GM18909 (cell line): ENCODE data around the gene ADRB2.
A peak's percentile ranks its signal among the peaks of the same experiment; 100 is the strongest.
"Not testable (repeated sequence)": the region's sequence is repeated elsewhere in the genome, so short reads cannot be mapped to it uniquely, and the experiment has no call there.

Experiments
- ATAC-seq: cut with Tn5 transposase; IDR thresholded peaks from one replicate; pipeline ENCODE4 v1.9.1; 2021; ENCODE audit warnings: mild to moderate bottlenecking; ENCODE audit not compliant: unreplicated experiment, poor library complexity

Gene ADRB2

DNA sequence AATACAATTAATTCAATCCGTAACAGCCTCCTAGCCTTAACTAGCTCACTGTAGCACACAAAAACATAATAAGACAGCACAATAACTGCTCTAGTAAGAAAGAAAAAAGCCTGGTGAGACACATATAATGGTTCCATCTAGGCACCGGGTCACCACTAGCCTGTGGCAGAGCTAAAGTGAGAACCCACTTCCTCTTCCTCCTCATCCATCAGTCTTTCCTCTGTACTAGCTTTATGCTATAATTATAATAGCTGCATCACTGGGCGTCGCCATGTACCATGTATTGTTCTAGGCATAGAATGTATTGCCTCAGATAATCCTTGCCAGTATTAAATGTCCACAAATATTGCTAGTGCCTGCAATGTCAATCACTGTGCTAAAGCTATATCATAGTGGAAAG, 23.1 kb downstream of the ADRB2 start:
- peak; percentile 56 for ATAC-seq

DNA sequence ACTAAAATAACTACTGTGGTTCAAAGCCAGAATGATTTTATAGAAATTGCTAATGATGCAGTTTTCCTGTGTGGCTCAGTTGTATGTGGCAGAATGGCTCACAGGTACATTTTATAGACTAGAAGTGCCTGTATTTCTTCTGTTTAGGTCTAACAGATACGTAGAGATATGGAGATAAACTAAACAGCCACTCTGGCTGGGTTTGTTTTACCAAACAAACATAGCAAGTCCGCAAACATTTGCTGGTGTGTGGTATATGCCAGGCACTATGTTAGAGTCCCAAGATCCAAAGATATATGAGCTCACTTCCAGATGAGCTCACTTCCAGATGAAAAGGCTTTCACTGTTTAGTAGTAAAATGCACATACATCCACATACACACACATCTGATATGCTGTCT, 24.4 kb downstream of the ADRB2 start:
- no peak for ATAC-seq

DNA sequence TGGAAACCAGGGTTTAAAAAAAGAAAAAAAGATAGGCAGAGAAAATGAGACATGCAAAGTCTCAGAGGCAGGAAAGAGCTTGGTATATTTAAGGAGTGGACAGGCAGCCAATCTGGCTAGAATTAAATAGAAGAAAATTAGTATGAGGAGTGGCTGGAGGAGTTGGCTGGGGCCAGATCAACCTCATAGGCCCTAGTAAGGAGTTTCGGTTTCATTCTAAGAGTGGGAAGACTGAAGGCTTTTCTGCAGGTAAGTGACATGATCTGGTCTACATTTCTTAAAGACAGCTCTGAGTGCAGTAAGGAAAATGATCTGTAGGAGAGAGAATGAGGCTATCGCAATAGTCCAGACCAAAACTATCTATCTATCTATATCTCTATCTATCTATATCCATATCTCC, 27.5 kb downstream of the ADRB2 start:
- peak; percentile 49 for ATAC-seq

DNA sequence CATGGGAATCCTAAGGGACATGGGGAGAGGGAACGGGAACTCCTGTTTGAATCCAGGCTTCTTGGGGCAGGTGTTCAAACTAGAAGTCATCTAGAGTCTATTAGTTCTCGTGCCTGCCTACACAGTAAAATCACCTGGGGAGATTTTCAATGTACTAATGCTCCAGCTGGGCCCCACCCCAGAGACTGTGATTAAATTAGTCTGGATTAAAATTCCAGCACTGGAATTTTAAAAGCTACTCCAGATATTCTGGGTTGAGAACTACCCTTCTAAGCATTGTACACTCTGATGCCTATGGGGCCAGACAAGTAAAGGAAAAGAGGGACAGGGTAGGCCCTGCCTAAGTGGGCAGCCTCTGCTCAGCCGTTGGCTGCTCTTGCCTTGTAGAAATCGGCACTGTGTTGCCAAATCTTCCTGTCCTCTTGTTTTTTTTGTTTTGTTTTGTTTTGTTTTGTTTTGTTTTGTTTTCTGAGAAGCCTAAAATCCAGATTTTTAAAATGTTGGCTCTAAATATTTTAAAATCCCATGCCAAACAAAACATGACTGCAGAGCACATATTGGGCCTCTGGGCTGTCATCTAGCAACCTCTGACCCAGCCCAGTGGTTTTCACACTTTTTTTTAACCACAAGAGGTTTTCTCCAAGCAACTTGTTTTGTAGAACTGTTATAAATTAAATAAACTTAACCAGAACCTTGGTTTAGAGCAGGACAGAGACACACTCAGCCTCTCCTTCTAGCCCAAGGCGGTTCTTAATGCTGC, 29.0 kb downstream of the ADRB2 start:
- ATAC-seq: peak; percentile 52

DNA sequence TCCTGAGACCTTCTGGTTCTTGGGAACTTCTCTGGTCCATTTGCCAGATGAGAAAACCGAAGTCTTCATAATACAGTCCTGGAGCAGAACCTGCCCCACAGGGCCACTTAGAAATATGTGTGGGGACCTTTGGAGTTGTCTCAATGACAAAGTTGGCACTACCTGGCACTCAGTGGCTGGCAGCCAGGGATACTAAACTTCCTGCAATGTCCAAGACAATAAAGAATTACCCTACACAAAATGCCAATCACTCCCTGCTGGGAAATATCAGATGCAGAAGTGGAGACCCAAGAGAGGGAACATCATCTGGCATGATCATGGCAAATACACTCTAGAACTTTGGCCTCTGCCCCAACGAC, 29.6 kb downstream of the ADRB2 start:
- ATAC-seq: no peak

DNA sequence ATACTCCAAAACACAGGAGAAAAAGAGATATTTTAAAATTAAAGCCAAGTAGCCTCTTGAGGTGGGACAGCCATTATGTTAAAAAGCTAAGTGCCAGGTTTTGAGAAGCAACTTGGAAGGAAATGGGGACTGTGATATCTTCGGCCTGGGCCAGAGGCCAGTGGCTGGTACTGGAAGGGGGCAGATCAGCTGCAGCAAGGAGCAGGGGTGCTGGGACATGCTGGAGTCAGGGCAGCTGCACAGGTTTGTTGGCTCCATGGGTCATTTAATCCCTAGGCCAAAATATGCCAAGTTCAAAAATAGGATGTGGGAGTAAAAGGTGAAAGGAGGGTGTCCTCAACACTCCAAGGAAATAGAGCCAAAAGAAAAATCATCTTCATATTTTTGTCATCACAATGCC, 30.0 kb downstream of the ADRB2 start:
- ATAC-seq: no peak

DNA sequence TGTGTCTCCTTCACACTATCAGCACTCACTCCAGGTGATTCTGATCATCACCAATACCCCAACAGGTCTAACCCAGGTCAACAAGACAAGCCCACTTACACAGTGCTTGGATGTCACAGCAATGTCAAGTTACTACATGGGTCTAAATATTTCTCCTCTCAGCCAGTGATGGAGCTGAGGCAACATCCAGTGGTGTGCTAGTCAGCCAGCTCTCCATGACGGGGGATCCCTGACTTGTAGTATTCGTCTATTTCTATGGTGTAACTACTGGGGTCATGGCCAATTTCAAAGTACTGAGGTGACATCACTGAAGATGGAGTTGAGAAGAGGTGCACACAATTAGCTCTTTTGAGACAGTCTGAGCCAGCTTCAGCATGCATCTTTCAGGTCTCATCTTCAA, 31.1 kb downstream of the ADRB2 start:
- no peak for ATAC-seq

DNA sequence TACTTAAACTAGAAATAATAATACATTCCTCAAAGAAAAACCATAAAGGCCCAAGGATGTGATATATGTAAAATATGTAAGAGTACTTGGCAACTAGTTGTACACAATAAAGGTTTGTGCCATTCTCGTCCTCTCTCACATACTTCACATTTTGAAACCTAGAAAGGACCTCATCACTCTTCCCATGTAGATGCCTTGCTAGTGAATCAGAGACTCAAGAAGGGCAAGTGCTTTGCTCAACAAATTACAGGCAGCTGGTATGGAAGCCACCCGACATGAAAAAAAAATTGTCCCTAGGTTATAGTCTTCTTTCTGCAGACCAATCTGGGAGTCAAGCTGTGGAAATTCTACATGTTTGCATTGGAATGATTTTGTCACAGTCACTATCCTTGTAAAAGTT, 31.7 kb downstream of the ADRB2 start:
- ATAC-seq: no peak

DNA sequence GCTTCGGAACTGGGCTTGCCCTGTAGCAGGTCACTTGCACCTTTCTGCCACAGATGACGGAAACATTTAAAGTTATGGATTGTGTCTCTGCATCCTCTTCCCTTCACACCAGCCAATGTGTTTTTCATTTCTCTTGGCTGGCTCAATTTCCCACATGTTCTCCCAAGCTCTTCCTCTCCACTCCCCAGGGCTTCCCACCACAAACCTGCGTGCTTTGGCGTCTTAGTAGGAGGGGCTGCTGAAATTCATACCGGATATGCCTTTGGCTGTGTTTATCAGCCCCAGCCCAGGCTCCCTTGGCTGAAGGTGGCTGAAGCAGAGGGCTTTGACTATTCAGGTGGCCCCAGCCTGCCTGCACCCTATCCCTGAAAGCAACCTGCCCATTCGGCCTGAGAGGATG, 32.1 kb downstream of the ADRB2 start:
- no peak for ATAC-seq

DNA sequence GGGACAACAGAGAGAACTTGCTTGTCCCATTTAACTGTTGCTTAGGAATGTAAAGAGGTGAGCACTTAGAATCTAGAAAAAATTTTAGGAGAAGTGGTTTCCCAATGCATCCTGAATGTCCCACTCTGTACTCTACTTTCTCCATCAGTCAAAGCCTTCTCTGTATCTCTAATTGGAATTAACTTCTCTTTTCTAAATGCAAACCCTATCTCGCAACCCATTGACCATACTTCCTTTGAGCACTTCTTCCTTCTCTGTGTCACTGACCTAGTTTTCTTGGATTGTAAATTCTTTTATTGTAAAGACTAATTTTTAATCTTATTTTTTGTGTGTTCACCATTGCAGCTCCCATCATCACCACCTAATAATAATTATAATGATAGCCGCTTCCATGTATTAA, 33.3 kb downstream of the ADRB2 start:
- ATAC-seq: no peak

DNA sequence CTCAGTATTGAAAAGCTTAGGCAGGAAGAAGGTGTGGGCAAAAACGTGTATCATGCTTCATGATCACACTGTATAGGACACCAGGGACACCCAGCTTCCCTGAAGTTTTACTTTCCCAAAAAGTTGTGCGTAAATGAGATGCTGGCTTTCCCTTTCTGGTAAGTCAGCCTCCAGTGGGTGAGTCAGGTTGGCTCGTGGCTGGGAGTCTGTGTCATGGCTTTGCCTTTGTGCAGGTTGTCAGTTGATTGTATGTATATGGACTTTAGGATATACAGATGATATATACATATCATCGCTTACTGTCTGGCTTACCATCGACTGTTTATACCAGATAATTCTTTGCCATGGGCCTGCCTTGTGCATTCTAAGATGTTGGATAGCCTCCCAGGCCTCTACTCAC, 34.2 kb downstream of the ADRB2 start:
- no peak for ATAC-seq

DNA sequence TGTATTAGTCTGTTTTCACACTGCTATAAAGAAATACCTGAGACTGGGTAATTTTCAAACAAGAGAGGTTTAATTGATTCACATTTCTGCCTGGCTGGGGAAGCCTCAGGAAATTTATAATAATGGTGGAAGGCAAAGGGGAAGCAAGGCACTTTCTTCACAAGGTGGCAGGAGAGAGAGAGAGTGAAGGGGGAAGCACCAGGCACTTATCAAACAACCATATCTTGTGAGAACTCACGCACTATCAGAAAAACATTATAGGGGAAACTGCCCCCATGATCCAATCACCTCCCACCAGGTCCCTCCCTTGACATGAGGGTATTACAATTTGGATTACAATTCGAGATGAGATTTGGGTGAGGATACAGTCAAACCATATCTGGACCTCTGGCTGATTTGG, 34.7 kb downstream of the ADRB2 start:
- ATAC-seq: no peak

DNA sequence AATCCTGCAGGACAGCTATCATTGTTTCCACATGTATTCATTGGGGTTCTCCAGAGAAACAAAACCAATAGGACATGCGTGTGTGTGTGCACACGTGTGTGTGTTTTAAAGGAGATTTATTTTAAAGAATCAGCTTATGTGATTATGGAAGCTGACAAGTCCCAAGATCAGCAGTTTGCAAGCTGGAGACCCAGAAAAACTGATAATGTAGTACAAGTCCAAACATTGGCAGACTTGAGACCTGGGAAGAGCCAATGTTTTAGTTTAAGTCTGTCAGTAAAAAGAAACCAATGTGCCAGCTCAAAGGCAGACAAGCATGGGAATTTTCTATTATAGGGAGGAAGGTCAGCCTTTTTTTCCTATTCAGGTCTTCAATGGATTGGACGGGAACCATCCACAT, 35.3 kb downstream of the ADRB2 start:
- no peak for ATAC-seq

DNA sequence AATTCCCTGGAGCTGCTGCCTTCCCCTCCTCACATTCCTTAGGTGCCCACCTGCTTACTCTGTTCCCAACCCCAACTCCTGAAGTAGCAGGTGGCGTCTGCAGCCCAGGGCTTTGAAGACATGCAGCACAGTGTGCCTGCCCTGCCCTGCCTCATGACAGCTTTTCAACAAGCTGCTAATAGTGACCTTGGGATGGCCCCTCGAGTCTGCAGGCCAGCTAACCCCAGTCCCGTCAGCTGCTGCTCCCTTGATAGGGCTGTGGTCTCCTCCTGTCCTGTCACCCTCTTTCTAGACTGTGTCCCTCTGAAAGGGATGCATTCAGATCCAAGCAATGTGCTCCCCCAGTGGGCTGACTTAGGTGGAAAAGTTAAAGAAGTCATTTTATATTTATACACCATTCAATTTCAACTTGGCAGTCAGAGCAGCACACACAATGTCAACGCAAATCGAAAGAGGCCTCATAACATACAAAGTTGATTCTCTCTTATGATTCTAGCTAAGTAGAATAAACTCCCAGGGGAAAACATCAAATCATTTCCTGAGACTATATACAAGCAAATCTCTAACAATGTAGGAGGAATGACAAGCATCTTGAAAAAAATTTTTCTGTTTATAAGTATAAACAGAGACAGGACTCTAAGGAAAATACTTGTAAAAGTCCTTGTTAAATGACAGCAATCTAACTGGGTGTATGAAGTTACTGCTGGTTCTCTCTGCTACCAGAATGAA, 37.9 kb downstream of the ADRB2 start:
- no peak for ATAC-seq

DNA sequence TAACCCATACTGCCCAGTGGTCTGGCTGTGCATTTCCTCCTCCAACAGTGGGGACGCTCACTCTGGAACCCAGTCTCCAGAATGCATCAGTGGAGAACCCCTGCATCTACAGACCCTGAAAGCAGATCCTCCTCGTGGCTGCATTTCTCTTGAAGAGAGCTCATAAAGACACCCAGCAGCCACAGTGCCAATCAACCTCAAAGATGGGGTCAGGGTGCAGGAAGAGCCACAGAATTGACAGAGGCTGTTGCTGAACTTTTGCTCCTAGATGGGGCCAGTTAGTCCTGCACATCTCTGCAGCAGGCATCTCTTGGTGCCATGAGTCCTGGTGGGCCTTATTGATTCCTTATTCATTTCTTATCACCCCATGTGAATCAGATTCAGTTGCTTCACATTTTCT, 39.6 kb downstream of the ADRB2 start:
- ATAC-seq: no peak

DNA sequence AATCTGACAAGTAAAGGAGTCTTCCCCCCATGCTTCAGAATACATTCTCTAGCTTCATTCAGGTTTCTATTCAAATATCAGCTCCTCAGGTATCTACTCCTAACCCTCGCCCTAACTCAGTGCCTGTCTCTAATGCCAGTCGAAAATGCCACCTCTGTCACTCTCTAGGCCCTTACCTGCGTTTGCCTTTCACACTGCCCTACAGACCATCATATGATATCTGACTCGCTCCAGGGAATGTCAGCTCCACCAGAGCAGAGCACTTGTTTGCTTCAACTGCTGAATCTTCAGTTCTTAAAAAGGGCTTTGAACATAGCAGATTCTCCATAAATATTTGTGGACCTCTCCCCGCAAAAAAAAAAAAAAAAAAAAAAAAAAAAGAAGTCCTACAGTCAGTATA, 46.7 kb downstream of the ADRB2 start:
- no peak for ATAC-seq

DNA sequence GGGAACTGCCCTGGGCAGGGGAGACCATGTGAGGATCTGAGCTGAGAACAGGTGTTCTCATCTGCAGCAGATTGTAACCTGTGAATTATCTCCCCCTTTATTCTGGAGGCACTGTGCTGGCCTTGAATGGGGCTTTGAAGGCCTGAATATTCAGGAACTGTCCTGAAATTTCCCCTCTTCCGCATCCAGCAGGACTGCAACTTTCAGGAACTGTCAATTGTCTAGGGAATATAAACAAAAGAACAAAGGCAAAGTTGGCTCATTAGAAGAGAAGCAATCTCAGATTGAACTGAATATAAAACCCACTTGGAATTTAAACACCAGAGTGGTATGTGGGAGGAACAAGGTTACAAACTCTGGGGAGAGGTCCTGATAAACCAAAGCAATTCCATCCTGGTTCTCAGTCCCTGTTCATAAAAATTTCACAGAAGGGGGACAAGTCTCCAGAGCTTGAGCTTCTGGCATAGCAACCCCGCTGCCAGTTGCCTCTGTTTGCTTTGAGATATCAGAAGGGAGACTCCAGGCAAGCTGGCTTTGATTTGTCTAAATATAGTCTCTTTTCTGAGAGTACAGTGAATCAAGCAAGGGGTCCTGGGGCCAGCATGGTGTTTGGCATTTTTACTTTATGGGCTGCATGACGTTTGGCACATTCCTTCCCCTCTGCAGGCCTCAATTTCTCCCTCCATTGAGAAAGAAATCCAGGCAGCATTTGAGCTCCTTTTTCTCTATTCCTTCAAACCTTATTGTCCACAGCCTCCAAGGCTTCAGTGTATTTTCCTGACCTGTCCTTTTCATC, 47.5 kb downstream of the ADRB2 start:
- no peak for ATAC-seq

DNA sequence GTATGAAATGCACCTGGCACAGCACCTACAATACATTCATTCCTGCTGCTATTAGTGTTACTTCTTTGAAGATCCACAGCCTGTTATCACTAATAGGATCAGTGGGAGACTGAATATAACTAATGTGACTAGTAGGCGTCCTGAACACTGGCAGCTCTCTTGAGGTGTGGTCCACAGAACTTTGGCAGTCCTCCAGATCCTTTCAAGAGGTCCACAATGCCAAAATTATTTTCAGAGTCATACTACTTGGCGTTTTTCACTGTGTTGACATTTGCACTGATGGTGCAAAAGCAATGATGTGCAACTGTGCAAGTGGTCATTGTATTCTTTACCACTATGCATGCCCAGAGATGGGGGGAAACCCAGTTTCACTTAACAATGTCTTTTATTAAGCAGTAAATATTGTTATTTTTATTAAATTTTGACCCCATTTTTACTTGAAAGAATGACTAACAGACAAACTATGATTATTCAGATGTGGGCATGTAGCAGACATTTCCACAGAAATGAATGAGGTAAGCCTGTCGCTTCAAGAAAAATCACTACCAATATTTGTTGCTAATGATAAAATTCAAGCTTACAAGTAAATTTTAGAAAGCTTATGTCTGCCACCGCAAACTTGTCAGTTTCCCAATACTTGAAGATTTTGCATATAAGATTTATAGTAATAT, 48.9 kb downstream of the ADRB2 start:
- no peak for ATAC-seq

DNA sequence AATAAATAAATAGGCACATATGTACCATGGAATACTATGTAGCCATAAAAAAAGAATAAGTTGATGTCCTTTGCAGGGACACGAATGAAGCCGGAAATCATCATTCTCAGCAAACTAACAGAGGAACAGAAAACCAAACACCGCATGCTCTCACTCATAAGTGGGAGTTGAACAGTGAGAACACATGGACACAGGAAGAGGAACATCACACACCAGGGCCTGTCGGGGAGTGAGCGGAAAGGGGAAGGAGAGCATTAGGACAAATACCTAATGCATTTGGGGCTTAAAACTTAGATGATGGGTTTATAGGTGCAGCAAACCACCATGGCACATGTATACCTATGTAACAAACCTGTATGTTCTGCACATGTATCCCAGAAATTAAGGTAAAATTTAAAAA, 51.0 kb downstream of the ADRB2 start:
- not testable (repeated sequence) for ATAC-seq
